NCI-H1092 (cell line): ENCODE results near the gene IL15RA.
A peak's percentile ranks its signal among the peaks of the same experiment; 100 is the strongest.
"Not testable (repeated sequence)": the region's sequence is repeated elsewhere in the genome, so short reads cannot be mapped to it uniquely, and the experiment has no call there.

ENCODE experiments used
- DNase-seq: peaks from one replicate; lab custom pipeline; 2025; lab: John Stamatoyannopoulos, UW

The IL15RA gene

GRCh38 chr10:5949009-5949759, 28.2 kb downstream of the IL15RA start:
- DNase-seq: peak; percentile 17

- no peak for DNase-seq
Observed at GRCh38 chr10:5948208-5948585, 29.1 kb downstream of the IL15RA start.

- DNase-seq: no peak
Observed at GRCh38 chr10:5947471-5948207, 29.7 kb downstream of the IL15RA start.

GRCh38 chr10:5946786-5947185, 30.6 kb downstream of the IL15RA start:
- DNase-seq: no peak

- not testable (repeated sequence) for DNase-seq
Observed at GRCh38 chr10:5946419-5946775, 30.9 kb downstream of the IL15RA start.

GRCh38 chr10:5945561-5946418, 31.6 kb downstream of the IL15RA start:
- no peak for DNase-seq

GRCh38 chr10:5945190-5945509, 32.2 kb downstream of the IL15RA start:
- DNase-seq: no peak

- no peak for DNase-seq
Observed at GRCh38 chr10:5944389-5945189, 32.8 kb downstream of the IL15RA start.

- DNase-seq: no peak
Observed at GRCh38 chr10:5943536-5943935, 33.8 kb downstream of the IL15RA start.

GRCh38 chr10:5942474-5942873, 34.9 kb downstream of the IL15RA start:
- DNase-seq: no peak

GRCh38 chr10:5942001-5942400, 35.3 kb downstream of the IL15RA start:
- DNase-seq: no peak

GRCh38 chr10:5941579-5941978, 35.8 kb downstream of the IL15RA start:
- DNase-seq: no peak

- DNase-seq: no peak
Observed at GRCh38 chr10:5940807-5941218, 36.5 kb downstream of the IL15RA start.

- DNase-seq: no peak
Observed at GRCh38 chr10:5938291-5938690, 39.1 kb downstream of the IL15RA start.

GRCh38 chr10:5937016-5937415, 40.3 kb downstream of the IL15RA start:
- DNase-seq: no peak

GRCh38 chr10:5935628-5936027, 41.7 kb downstream of the IL15RA start:
- no peak for DNase-seq

GRCh38 chr10:5933909-5934546, 43.3 kb downstream of the IL15RA start:
- DNase-seq: no peak

GRCh38 chr10:5932345-5932744, 45.0 kb downstream of the IL15RA start:
- DNase-seq: no peak

GRCh38 chr10:5930272-5930671, 47.1 kb downstream of the IL15RA start:
- DNase-seq: no peak

- no peak for DNase-seq
Observed at GRCh38 chr10:5929442-5929841, 47.9 kb downstream of the IL15RA start.

GRCh38 chr10:5927306-5927705, 50.0 kb downstream of the IL15RA start:
- no peak for DNase-seq

GRCh38 chr10:5924889-5925288, 52.5 kb downstream of the IL15RA start:
- DNase-seq: no peak
